ELR (cell line): ENCODE data around the gene OXSR1.
"Not testable (repeated sequence)": the region's sequence is repeated elsewhere in the genome, so short reads cannot be mapped to it uniquely, and the experiment has no call there.

Experiments used
- DNase-seq: peaks from one replicate; pipeline ENCODE4 v3.0.0-alpha.2; 2015; ENCODE audit warnings: low read depth

The OXSR1 gene

GRCh38 chr3:38226273-38226672 lies 60.9 kb downstream of the OXSR1 start:
- DNase-seq: peak; percentile 83

- DNase-seq: peak; percentile 83
Observed at GRCh38 chr3:38227989-38228388, 62.7 kb downstream of the OXSR1 start.

- no peak for DNase-seq
Observed at GRCh38 chr3:38229036-38229435, 63.7 kb downstream of the OXSR1 start.

- DNase-seq: no peak
Observed at GRCh38 chr3:38232701-38233100, 67.4 kb downstream of the OXSR1 start.

- DNase-seq: peak; percentile 10
Observed at GRCh38 chr3:38235466-38235865, 70.1 kb downstream of the OXSR1 start.

GRCh38 chr3:38238416-38239008 lies 73.2 kb downstream of the OXSR1 start:
- no peak for DNase-seq

- DNase-seq: not testable (repeated sequence)
Observed at GRCh38 chr3:38242812-38243211, 77.5 kb downstream of the OXSR1 start.

GRCh38 chr3:38245930-38246329 lies 80.6 kb downstream of the OXSR1 start:
- DNase-seq: no peak

GRCh38 chr3:38247366-38248035 lies 82.2 kb downstream of the OXSR1 start:
- DNase-seq: peak; percentile 89

- no peak for DNase-seq
Observed at GRCh38 chr3:38250198-38250597, 84.9 kb downstream of the OXSR1 start.

- DNase-seq: no peak
Observed at GRCh38 chr3:38251197-38251596, 85.9 kb downstream of the OXSR1 start.

GRCh38 chr3:38253704-38254103 lies 88.4 kb downstream of the OXSR1 start:
- DNase-seq: no peak

- DNase-seq: no peak
Observed at GRCh38 chr3:38254872-38255271, 89.5 kb downstream of the OXSR1 start.

GRCh38 chr3:38255627-38256026 lies 90.3 kb downstream of the OXSR1 start:
- no peak for DNase-seq

GRCh38 chr3:38257583-38257982 lies 92.2 kb downstream of the OXSR1 start:
- peak; percentile 27 for DNase-seq

GRCh38 chr3:38260474-38260873 lies 95.1 kb downstream of the OXSR1 start:
- no peak for DNase-seq

GRCh38 chr3:38264353-38264771 lies 99.0 kb downstream of the OXSR1 start:
- no peak for DNase-seq

- DNase-seq: no peak
Observed at GRCh38 chr3:38264779-38265178, 99.4 kb downstream of the OXSR1 start.

- no peak for DNase-seq
Observed at GRCh38 chr3:38265604-38266307, 100.4 kb downstream of the OXSR1 start, which contains the start of gene SLC22A13. Gene SLC22A13 (plus strand): TSS chr3:38265812. CDS start chr3:38265861, 49 bp downstream.

- DNase-seq: no peak
Observed at GRCh38 chr3:38266810-38267209, 101.5 kb downstream of the OXSR1 start.

- no peak for DNase-seq
Observed at GRCh38 chr3:38267662-38268061, 102.3 kb downstream of the OXSR1 start.

- DNase-seq: no peak
Observed at GRCh38 chr3:38268087-38268486, 102.8 kb downstream of the OXSR1 start.

- DNase-seq: no peak
Observed at GRCh38 chr3:38268522-38268921, 103.2 kb downstream of the OXSR1 start.
